GM12872 (cell line): ENCODE results near the gene TACSTD2.

ENCODE experiments used
- CTCF ChIP-seq: IDR thresholded peaks from 3 replicates; pipeline ENCODE4 v1.5.1; 2011; ENCODE audit warnings: low read depth, mild to moderate bottlenecking, low read length, moderate library complexity; ENCODE audit not compliant: insufficient read depth

Gene TACSTD2

GRCh38 chr1:58576727-58577653 is at the start of gene TACSTD2:
Gene TACSTD2 (minus strand): TSS chr1:58577252. CDS start chr1:58577156, 96 bp downstream.
- TF ChIP-seq CTCF: no peak

DNA sequence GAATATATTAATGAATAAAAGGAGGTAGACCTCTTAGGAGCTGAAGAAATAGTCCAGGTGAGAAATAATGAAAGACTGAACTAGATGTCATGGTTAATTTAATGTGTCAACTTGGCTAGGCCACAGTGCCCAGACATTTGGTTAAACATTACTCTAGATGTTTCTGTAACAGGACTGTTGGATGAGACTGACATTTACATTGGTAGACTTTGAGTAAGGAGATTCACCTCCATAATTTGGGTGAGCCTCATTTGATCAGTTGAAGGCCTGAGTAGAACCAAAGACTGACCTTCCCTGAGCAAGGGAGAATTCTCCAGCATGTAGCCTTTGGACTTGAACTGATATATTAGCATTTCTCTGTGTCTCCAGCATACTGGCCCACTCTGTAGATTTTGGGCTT is 49.2 kb upstream of the TACSTD2 start:
- TF ChIP-seq CTCF: no peak

GRCh38 chr1:58622571-58622970 is 45.5 kb upstream of the TACSTD2 start:
- TF ChIP-seq CTCF: no peak

DNA sequence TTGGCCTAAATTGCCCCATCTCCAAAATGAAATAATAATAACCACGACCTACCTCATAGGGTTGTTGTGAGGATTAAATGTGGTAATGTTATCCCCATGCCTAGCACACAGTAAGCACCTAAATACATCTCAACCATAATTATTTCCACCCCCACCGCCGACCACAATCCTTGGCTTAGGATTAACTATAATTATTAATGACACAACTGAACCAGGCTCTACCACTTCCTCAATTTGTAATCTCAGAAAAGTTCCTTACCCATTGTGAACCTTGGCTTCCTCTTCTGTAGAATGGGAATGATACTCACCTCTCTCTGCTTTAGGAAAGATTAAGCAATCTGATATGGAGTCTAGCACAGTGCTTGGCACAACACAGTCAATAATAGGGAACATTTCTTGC is 44.3 kb upstream of the TACSTD2 start:
- no peak for TF ChIP-seq CTCF

DNA sequence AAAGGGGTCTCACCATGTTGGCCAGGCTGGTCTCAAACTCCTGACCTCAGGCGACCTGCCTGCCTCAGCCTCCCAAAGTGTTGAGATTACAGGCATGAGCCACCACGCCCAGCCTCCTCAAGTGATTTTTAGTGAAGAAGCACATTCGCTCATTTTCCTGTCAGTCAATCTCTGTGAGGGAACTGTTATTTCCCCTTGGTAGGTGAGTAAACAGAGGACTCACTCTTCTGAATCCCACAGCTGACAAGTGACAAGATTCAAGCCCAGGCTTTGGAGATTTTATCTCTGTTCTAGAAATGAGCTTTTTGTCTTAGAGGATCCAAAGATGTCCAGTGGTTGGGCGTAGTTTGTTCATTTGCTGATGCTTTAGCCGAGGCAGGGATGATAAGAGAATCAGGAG is 43.9 kb upstream of the TACSTD2 start:
- no peak for TF ChIP-seq CTCF

GRCh38 chr1:58620259-58620658 is 43.2 kb upstream of the TACSTD2 start:
- no peak for TF ChIP-seq CTCF

DNA sequence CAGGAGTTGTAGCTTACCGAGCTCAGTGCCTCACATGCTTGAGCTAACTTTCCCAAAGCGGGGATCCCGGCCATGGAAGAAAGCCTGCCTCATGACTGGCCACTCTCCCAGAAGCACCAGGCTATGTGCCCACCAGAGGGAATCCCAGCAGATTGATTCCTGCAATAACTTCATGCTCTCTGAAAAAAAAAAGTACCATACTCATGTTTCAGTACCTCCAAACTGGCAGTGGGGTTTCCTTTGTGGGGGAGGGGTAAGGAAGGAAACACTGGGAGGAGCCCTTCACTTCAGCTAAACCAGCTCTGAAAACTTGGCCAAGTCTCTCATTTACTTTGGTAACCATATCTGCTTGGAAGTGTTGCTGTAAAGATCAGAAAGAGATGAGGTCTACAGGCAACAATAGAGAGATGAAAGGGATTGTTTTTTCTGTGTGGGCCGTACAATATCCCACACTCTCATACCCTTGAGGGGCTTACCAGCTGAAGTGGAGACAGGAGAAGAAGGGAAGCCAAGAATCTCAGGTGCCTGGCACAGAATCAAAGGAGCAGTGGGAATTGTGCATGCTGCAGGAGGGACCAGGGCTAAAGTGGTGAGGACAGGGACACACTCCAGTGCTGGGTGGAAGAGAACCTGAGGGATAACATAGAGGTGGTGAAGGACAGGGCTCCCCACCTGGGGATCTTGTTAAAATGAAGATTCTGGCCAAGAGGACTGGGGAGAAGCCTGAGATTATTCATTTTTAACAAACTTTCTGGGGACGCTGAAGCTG is 42.4 kb upstream of the TACSTD2 start:
- no peak for TF ChIP-seq CTCF
